ENCODE data around the gene SLC9A3.

DNA sequence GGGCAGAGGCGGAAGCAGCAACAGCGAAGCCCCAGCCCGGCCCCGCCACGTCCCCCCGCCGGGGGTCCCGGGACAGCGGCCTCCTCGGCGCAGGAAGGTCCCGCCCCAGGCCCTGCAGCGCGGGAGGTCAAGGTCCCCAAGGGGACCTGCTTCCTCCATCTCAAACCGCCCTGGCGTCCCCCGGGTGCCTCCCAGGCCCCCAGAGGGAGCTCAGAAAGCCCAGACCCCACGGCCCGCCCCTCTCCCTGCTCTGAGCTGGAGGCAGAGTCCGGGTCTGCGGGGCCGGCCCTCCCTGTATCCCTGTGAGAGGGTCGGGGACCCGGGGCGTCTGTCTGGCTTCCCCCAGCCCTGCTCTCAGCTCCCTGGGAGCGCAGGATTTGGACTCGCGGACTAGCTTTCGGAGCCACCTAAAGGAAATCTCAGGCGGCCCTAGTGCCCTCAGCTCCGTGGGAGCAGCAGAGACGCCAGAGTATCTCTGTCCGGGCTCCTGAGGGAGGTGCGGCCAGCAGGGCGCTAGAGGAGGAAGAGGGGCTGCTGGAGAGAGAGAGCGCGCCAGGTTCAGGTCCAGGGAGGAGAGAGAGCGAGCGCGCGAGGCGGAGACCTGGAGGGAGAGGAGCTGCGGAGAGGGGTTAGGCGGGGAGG lies 50.6 kb downstream of the SLC9A3 start:
- TF ChIP-seq, protein P1, sequence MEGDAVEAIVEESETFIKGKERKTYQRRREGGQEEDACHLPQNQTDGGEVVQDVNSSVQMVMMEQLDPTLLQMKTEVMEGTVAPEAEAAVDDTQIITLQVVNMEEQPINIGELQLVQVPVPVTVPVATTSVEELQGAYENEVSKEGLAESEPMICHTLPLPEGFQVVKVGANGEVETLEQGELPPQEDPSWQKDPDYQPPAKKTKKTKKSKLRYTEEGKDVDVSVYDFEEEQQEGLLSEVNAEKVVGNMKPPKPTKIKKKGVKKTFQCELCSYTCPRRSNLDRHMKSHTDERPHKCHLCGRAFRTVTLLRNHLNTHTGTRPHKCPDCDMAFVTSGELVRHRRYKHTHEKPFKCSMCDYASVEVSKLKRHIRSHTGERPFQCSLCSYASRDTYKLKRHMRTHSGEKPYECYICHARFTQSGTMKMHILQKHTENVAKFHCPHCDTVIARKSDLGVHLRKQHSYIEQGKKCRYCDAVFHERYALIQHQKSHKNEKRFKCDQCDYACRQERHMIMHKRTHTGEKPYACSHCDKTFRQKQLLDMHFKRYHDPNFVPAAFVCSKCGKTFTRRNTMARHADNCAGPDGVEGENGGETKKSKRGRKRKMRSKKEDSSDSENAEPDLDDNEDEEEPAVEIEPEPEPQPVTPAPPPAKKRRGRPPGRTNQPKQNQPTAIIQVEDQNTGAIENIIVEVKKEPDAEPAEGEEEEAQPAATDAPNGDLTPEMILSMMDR (IDR thresholded peaks at IDR 0.05) = no peak
- no peak for TF ChIP-seq POLR2A (IDR thresholded peaks at IDR 0.05)
- no peak for TF ChIP-seq POLR2AphosphoS5 (IDR thresholded peaks at IDR 0.05)
- TF ChIP-seq EP300 (IDR thresholded peaks at IDR 0.05) = no peak
